ENCODE data around the gene PAQR4.

PAQR4 gene

GRCh38 chr16:2985893-2986355 lies 16.8 kb downstream of the PAQR4 start:
- no peak overlapping the region for H3K9ac ChIP-seq (ENCODE audit: low read length)
- no peaks in the 10 kb centered on the region for H4K20me1 ChIP-seq (ENCODE audit: insufficient read depth, low read length)
- TF ChIP-seq CTCF (IDR thresholded peaks at IDR 0.05; ENCODE audit: low read length) (no peak), EZH2 (optimal IDR thresholded peaks at IDR 0.05; ENCODE audit: low read depth, low read length) (no peak), EZH2phosphoT487 (IDR thresholded peaks at IDR 0.05; ENCODE audit: low read length) (no peak)
- DNase-seq = no peak
- H3K36me3 ChIP-seq (replicated peaks; ENCODE audit: insufficient read depth, low read length) = no peaks in the 10 kb centered on the region
- 0 out of 2 replicates have a peak, but pooled peaks cover 2% of the 10 kb centered on the region for H3F3A ChIP-seq (ENCODE audit: insufficient read depth, low read length)
- no peaks in the 10 kb centered on the region for H3K9me2 ChIP-seq (replicated peaks; ENCODE audit: insufficient read depth, low read length)
- no peaks in the 10 kb centered on the region for H3K9me3 ChIP-seq (replicated peaks; ENCODE audit: insufficient read depth, low read length)
- H3K4me3 ChIP-seq (ENCODE audit: low read length) = no peak overlapping the region
- H3K27ac ChIP-seq (ENCODE audit: low read length) = no peak overlapping the region
- peaks cover 71% of the 10 kb centered on the region for H3K27me3 ChIP-seq (replicated peaks; ENCODE audit: insufficient read depth, low read length)
- H3K4me1 ChIP-seq (ENCODE audit: low read length) = peaks cover 5% of the 10 kb centered on the region; the same call in 1 of the 2 replicates
- no peak overlapping the region for H3K4me2 ChIP-seq (ENCODE audit: low read depth, low read length)
- no peak overlapping the region for H2AFZ ChIP-seq (ENCODE audit: low read length)
- H3K79me2 ChIP-seq (ENCODE audit: low read length) = no peaks in the 10 kb centered on the region

GRCh38 chr16:2986623-2987188 lies 17.6 kb downstream of the PAQR4 start:
- DNase-seq = no peak
- Histone ChIP-seq H3K79me2 (ENCODE audit: low read length) (no peaks in the 10 kb centered on the region), H3K9me2 (replicated peaks; ENCODE audit: insufficient read depth, low read length) (no peaks in the 10 kb centered on the region), H3K27ac (ENCODE audit: low read length) (no peak overlapping the region), H3K9ac (ENCODE audit: low read length) (no peak overlapping the region), H3K4me3 (ENCODE audit: low read length) (no peak overlapping the region), H4K20me1 (ENCODE audit: insufficient read depth, low read length) (no peaks in the 10 kb centered on the region), H3F3A (ENCODE audit: insufficient read depth, low read length) (0 out of 2 replicates have a peak, but pooled peaks cover 2% of the 10 kb centered on the region), H2AFZ (ENCODE audit: low read length) (no peak overlapping the region), H3K27me3 (replicated peaks; ENCODE audit: insufficient read depth, low read length) (peaks cover 78% of the 10 kb centered on the region), H3K9me3 (replicated peaks; ENCODE audit: insufficient read depth, low read length) (no peaks in the 10 kb centered on the region), H3K4me2 (ENCODE audit: low read depth, low read length) (no peak overlapping the region), H3K4me1 (ENCODE audit: low read length) (peaks cover 5% of the 10 kb centered on the region; the same call in 1 of the 2 replicates), H3K36me3 (replicated peaks; ENCODE audit: insufficient read depth, low read length) (no peaks in the 10 kb centered on the region)
- TF ChIP-seq EZH2phosphoT487 (IDR thresholded peaks at IDR 0.05; ENCODE audit: low read length) = no peak
- no peak for TF ChIP-seq EZH2 (optimal IDR thresholded peaks at IDR 0.05; ENCODE audit: low read depth, low read length)
- TF ChIP-seq CTCF (IDR thresholded peaks at IDR 0.05; ENCODE audit: low read length) = no peak

- H3K4me1 ChIP-seq (ENCODE audit: low read length) = peaks cover 5% of the 10 kb centered on the region; the same call in 1 of the 2 replicates
- no peaks in the 10 kb centered on the region for H4K20me1 ChIP-seq (ENCODE audit: insufficient read depth, low read length)
- H3K9me2 ChIP-seq (replicated peaks; ENCODE audit: insufficient read depth, low read length) = no peaks in the 10 kb centered on the region
- no peak for DNase-seq
- H3K9me3 ChIP-seq (replicated peaks; ENCODE audit: insufficient read depth, low read length) = no peaks in the 10 kb centered on the region
- H3K4me2 ChIP-seq (ENCODE audit: low read depth, low read length) = no peak overlapping the region
- H3K36me3 ChIP-seq (replicated peaks; ENCODE audit: insufficient read depth, low read length) = no peaks in the 10 kb centered on the region
- H3K27ac ChIP-seq (ENCODE audit: low read length) = no peak overlapping the region
- H3K9ac ChIP-seq (ENCODE audit: low read length) = no peak overlapping the region
- H3K27me3 ChIP-seq (replicated peaks; ENCODE audit: insufficient read depth, low read length) = peaks cover 84% of the 10 kb centered on the region
- no peak overlapping the region for H3K4me3 ChIP-seq (ENCODE audit: low read length)
- no peak overlapping the region for H2AFZ ChIP-seq (ENCODE audit: low read length)
- H3F3A ChIP-seq (ENCODE audit: insufficient read depth, low read length) = 0 out of 2 replicates have a peak, but pooled peaks cover 2% of the 10 kb centered on the region
- TF ChIP-seq CTCF (IDR thresholded peaks at IDR 0.05; ENCODE audit: low read length) (no peak), EZH2 (optimal IDR thresholded peaks at IDR 0.05; ENCODE audit: low read depth, low read length) (no peak), EZH2phosphoT487 (IDR thresholded peaks at IDR 0.05; ENCODE audit: low read length) (no peak)
- H3K79me2 ChIP-seq (ENCODE audit: low read length) = no peaks in the 10 kb centered on the region
Observed at GRCh38 chr16:2987286-2987685, 18.1 kb downstream of the PAQR4 start.
